Caco-2 (cell line): ENCODE results near the gene ZNF358. TPM values are rescaled to one million over a fixed set of nuclear protein-coding genes. Genes with fewer than 3 reads are reported as not detected.

Experiments
- BruUV-seq: library from RNA; stranded (reverse); fragments of 400-500 nt; replicated peaks from 2 replicates; lab custom pipeline; 2021; lab: Mats Ljungman, UMichigan
- CTCF ChIA-PET: fragments of 300-600 bp; sonication (Branson Sonifier 250); formaldehyde crosslinking; loops from one replicate; lab custom pipeline; 2022; ENCODE audit warnings: antibody characterized with exemption; lab: Charles Lee
- POLR2A ChIA-PET: fragments of 300-600 bp; sonication (Branson Sonifier 250); formaldehyde crosslinking; loops from one replicate; lab custom pipeline; 2022; ENCODE audit warnings: antibody characterized with exemption; lab: Charles Lee
- DNase-seq, 2 experiments: peaks; one replicate each; pipeline versions ENCODE4 v3.0.0 to v3.0.0-alpha.2; 2020 to 2022
- H3K27me3 ChIP-seq: replicated peaks from 2 replicates; pipeline ENCODE4 v1.6.0; 2011; ENCODE audit warnings: low read length; ENCODE audit not compliant: control insufficient read depth, insufficient read depth
- H3K36me3 ChIP-seq: 2 replicates; pipeline ENCODE4 v1.5.1; 2011; ENCODE audit warnings: low read length; ENCODE audit not compliant: control insufficient read depth, insufficient read depth
- H3K4me1 ChIP-seq: fragments of 250-450 bp; sonication (Bioruptor Pico); 2 replicates; pipeline ENCODE4 v1.5.1; 2020; ENCODE audit warnings: mild to moderate bottlenecking
- H3K4me3 ChIP-seq: 2 replicates; pipeline ENCODE4 v1.5.1; 2011; ENCODE audit warnings: low read depth, mild to moderate bottlenecking, control low read depth, low read length
- H3K9me3 ChIP-seq: fragments of 250-450 bp; sonication (Bioruptor Pico); 2 replicates; pipeline ENCODE4 v1.5.1; 2020; ENCODE audit warnings: mild to moderate bottlenecking, moderate library complexity
- H3K27ac Mint-ChIP-seq: one replicate; pipeline ENCODE4 v1.8.0; 2022; ENCODE audit warnings: mixed read lengths; ENCODE audit not compliant: unreplicated experiment
- H3K27me3 Mint-ChIP-seq: one replicate; pipeline ENCODE4 v1.8.0; 2022; ENCODE audit warnings: mixed read lengths; ENCODE audit not compliant: insufficient read depth, unreplicated experiment
- H3K36me3 Mint-ChIP-seq: one replicate; pipeline ENCODE4 v1.8.0; 2022; ENCODE audit warnings: mild to moderate bottlenecking, mixed read lengths; ENCODE audit not compliant: insufficient read depth, unreplicated experiment
- H3K4me1 Mint-ChIP-seq: one replicate; pipeline ENCODE4 v1.8.0; 2022; ENCODE audit warnings: low read depth, mixed read lengths; ENCODE audit not compliant: unreplicated experiment
- H3K4me3 Mint-ChIP-seq: one replicate; pipeline ENCODE4 v1.8.0; 2022; ENCODE audit warnings: mild to moderate bottlenecking, moderate library complexity, mixed read lengths; ENCODE audit not compliant: unreplicated experiment
- H3K9me3 Mint-ChIP-seq: one replicate; pipeline ENCODE4 v1.8.0; 2022; ENCODE audit warnings: mixed read lengths; ENCODE audit not compliant: unreplicated experiment
- CTCF ChIP-seq, 2 experiments: fragments of 200-600 bp in 1 of 2; IDR thresholded peaks; 1 replicate in 1 of 2; 2 replicates in 1 of 2; pipeline versions ENCODE4 v1.5.1 to v1.8.0; 2011 to 2022; ENCODE audit warnings: antibody characterized with exemption in 1 of 2, control low read depth in 1 of 2, inconsistent platforms in 1 of 2, low read depth in 1 of 2, low read length in 1 of 2, mild to moderate bottlenecking in 1 of 2, moderate library complexity in 1 of 2; ENCODE audit not compliant: insufficient read depth in 1 of 2, severe bottlenecking in 1 of 2, unreplicated experiment in 1 of 2
- intact Hi-C: fragments of 100-400 bp; cut with micrococcal nuclease; formaldehyde crosslinking; loops from one replicate; pipeline ENCODE4 v1.10.0; 2022; ENCODE audit not compliant: unreplicated experiment
- total RNA-seq: library from RNA; stranded (reverse); gene quantifications from 2 replicates; pipeline ENCODE4 v1.2.3, GENCODE V29; 2022

Gene ZNF358
- total RNA-seq, 1 experiment from 2014 or later: 29.4 TPM

GRCh38 chr19:7541828-7542443 is 26.0 kb downstream of the ZNF358 start:
- Histone ChIP-seq H3K4me1 (no peaks in the 10 kb centered on the region), H3K9me3 (no peaks in the 10 kb centered on the region), H3K36me3 (no peaks in the 10 kb centered on the region; the same call in 1 of the 2 replicates), H3K4me3 (no peak overlapping the region), H3K27me3 (no peaks in the 10 kb centered on the region)
- H3K4me1 Mint-ChIP-seq: no peaks in the 10 kb centered on the region
- peaks cover 4% of the 10 kb centered on the region for H3K36me3 Mint-ChIP-seq
- intact Hi-C loops: no loop called here
- no peaks in the 10 kb centered on the region for H3K27me3 Mint-ChIP-seq
- POLR2A ChIA-PET: no interaction called here
- no peak for TF ChIP-seq CTCF (IDR thresholded peaks at IDR 0.05; ENCODE audit: insufficient read depth in 1 of 2, low read depth in 1 of 2, low read length in 1 of 2, severe bottlenecking in 1 of 2, unreplicated experiment in 1 of 2)
- H3K4me3 Mint-ChIP-seq: no peak overlapping the region
- no peak for DNase-seq
- H3K27ac Mint-ChIP-seq: no peak overlapping the region
- H3K9me3 Mint-ChIP-seq: no peaks in the 10 kb centered on the region
- CTCF ChIA-PET: no interaction called here
- BruUV-seq: no TSS peak

- Histone ChIP-seq H3K27me3 (no peaks in the 10 kb centered on the region), H3K4me3 (no peak overlapping the region), H3K36me3 (no peaks in the 10 kb centered on the region), H3K4me1 (no peaks in the 10 kb centered on the region), H3K9me3 (no peaks in the 10 kb centered on the region)
- Mint-ChIP-seq H3K36me3 (peaks cover 4% of the 10 kb centered on the region), H3K27me3 (no peaks in the 10 kb centered on the region), H3K27ac (no peak overlapping the region), H3K4me3 (no peak overlapping the region), H3K4me1 (no peaks in the 10 kb centered on the region), H3K9me3 (no peaks in the 10 kb centered on the region)
- BruUV-seq: no TSS peak
- DNase-seq: no peak
- CTCF ChIA-PET: no interaction called here
- POLR2A ChIA-PET: no interaction called here
- intact Hi-C loops: no loop called here
- no peak for TF ChIP-seq CTCF (IDR thresholded peaks at IDR 0.05; ENCODE audit: insufficient read depth in 1 of 2, low read depth in 1 of 2, low read length in 1 of 2, severe bottlenecking in 1 of 2, unreplicated experiment in 1 of 2)
Measured at GRCh38 chr19:7542556-7543348, 26.8 kb downstream of the ZNF358 start.

GRCh38 chr19:7544626-7545025 is 28.7 kb downstream of the ZNF358 start:
- H3K9me3 Mint-ChIP-seq: no peaks in the 10 kb centered on the region
- DNase-seq: no peak
- ChIA-PET CTCF (no interaction called here), POLR2A (no interaction called here)
- no peaks in the 10 kb centered on the region for H3K4me1 Mint-ChIP-seq
- no peaks in the 10 kb centered on the region for H3K27me3 ChIP-seq
- intact Hi-C loops: no loop called here
- no peaks in the 10 kb centered on the region for H3K9me3 ChIP-seq
- H3K36me3 Mint-ChIP-seq: peaks cover 4% of the 10 kb centered on the region
- no peaks in the 10 kb centered on the region for H3K4me1 ChIP-seq
- TF ChIP-seq CTCF (IDR thresholded peaks at IDR 0.05; ENCODE audit: insufficient read depth in 1 of 2, low read depth in 1 of 2, low read length in 1 of 2, severe bottlenecking in 1 of 2, unreplicated experiment in 1 of 2): no peak
- no peaks in the 10 kb centered on the region for H3K36me3 ChIP-seq
- H3K27me3 Mint-ChIP-seq: no peaks in the 10 kb centered on the region
- no peak overlapping the region for H3K27ac Mint-ChIP-seq
- no peak overlapping the region for H3K4me3 ChIP-seq
- no peak overlapping the region for H3K4me3 Mint-ChIP-seq
- BruUV-seq: no TSS peak
